HG03457 (cell line): Measurements from ENCODE around the gene SMG6.
"Not testable (repeated sequence)": the region's sequence is repeated elsewhere in the genome, so short reads cannot be mapped to it uniquely, and the experiment has no call there.

Source experiments
- ATAC-seq: cut with Tn5 transposase; IDR thresholded peaks from one replicate; pipeline ENCODE4 v1.9.1; 2021; ENCODE audit warnings: moderate number of reproducible peaks; ENCODE audit not compliant: unreplicated experiment

The SMG6 gene

DNA sequence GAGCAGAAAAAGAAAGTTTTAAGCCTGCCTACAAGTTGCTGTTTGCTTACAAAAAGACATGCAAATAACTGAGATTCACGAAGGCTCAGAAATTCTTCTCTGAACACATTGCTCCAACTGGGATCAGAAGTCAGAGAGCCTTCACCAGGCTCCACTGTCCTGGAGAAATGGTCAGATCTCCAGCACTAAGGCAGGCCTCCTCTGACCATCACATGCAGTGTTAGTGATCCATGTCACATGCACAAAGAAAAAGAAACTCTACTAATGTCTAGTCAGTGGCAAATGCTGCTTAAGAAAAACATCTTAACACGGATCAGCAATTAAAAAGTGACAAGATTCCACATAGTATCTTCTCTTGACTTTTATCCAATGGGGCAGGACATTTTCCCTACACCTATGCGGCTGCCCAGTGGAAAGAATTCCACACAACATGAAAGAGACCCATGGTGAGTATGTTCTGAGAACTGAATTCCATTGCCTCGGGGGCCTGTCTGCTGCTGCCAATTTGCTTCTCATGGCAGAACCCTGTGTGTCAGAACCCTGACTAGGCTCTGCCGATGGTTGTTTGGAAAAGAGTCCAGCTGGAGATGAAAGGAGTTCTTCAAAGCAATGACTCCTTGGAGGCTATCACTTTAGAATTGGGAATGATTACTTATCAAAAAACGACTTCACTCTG lies 152.1 kb downstream of the SMG6 start:
- no peak for ATAC-seq

DNA sequence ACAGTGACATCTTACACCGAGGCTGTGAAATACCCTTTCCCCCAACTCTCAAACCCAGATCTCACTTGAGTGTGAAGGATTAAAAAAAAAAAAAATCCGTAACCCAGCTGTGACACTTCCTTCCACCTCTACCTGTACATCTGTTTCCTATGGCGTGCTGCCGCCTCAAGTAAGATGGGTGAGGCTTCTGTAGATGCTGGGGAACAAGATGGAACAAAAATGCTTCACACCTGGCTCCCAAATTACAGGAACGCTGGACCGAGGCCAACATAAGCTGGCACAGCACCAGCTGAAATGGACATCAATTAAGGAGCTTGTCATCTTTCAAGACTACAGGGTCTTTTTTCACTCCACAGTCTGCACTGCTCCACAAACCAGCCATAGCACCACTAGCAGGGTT lies 152.8 kb downstream of the SMG6 start:
- ATAC-seq = no peak

DNA sequence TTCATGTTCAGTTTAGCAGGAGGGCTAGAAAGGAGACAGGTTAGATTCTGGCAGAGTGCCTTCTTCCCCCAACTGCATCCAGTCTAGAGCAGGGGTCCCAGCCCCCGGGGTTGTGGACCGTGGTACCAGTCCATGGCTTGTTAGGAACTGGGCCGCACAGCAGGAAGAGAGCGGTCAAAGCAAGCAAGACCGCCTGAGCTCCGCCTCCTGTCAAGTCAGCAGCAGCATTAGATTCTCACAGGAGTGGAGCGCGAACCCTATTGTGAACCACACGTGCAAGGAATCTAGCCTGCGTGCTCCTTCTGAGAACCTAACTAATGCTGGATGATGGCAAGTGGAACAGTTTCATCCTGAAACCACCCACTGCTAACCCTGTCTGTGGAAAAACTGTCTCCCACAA lies 153.7 kb downstream of the SMG6 start:
- ATAC-seq = no peak

- ATAC-seq = no peak
Measured at GRCh38 chr17:2146132-2146871, 157.3 kb downstream of the SMG6 start.

DNA sequence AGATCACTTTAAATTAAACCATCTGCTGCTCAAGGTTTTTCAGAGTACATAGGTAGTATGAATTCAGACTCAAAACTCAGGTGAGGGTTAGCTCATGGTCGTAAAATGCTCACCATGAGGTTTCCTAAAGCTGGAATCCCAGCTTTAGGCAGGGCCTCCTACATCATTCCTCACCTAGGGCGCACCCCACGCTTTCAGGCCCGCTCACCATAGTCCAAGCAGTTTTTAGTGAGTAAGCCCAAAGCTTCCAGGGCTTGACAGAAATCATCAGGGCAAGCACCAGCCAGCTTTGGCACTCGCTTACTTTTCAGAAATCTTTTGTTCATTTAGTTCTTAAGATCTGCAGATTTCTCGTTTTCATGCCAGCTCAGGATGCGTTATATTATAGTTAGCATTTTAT lies 158.9 kb downstream of the SMG6 start:
- no peak for ATAC-seq

GRCh38 chr17:2143332-2143731 lies 160.3 kb downstream of the SMG6 start:
- ATAC-seq = no peak

- ATAC-seq = not testable (repeated sequence)
Measured at GRCh38 chr17:2142682-2143081, 160.9 kb downstream of the SMG6 start.

DNA sequence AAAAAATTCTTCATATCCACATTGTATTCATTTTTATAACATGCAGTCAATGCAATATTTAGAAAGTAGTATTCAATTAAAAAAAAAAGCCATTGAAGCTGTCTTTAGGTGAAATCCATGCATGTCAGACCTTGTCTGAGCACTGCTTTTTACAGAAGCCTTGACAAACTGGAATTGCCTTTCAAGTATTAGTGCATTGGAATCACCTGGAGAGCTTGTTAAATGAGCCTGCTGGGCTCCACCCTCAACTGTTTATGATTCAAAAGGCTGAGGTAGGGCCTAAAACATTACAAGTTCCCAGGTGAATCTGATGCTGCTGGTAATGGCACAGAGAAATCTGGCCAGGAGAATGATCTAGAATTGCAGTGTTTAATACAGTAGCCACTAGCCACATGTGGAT lies 162.9 kb downstream of the SMG6 start:
- no peak for ATAC-seq

DNA sequence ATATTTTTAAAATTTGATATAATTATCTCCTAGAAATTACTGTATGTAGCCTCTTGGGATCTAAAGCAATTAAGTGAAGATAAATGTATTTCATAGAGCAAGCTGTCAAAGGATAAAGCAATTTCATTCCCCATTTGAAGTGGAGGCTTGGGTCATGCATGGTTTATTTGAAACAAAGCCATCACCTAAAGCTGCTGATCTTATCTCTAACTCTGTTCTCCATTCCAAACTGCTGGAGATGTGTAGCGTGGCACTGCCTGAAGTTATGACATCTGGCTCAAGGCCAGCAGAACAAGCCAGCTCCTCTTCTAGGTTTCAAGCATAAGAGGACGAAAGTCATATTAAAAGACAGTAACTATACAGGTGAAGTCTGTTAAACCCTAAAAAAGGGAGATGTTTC lies 164.8 kb downstream of the SMG6 start:
- no peak for ATAC-seq

DNA sequence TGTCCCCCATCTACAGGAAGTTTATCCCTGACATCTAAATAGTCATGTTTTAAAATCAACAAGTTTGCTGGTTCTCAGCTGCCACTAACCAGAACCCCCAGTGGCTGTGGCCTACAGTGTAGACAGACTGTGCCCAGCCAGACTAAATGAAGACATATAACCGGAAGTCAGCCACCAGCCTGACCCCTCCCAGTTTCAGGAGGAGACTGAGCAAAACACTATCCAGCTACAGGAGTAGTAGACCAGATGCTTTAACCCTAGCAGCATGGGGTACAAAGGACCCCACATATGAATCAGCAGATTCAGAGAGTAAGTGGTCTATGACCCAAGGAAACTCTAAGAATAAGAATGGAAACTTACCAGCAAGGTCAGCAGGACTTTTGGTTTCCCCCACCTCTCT lies 165.3 kb downstream of the SMG6 start:
- no peak for ATAC-seq

DNA sequence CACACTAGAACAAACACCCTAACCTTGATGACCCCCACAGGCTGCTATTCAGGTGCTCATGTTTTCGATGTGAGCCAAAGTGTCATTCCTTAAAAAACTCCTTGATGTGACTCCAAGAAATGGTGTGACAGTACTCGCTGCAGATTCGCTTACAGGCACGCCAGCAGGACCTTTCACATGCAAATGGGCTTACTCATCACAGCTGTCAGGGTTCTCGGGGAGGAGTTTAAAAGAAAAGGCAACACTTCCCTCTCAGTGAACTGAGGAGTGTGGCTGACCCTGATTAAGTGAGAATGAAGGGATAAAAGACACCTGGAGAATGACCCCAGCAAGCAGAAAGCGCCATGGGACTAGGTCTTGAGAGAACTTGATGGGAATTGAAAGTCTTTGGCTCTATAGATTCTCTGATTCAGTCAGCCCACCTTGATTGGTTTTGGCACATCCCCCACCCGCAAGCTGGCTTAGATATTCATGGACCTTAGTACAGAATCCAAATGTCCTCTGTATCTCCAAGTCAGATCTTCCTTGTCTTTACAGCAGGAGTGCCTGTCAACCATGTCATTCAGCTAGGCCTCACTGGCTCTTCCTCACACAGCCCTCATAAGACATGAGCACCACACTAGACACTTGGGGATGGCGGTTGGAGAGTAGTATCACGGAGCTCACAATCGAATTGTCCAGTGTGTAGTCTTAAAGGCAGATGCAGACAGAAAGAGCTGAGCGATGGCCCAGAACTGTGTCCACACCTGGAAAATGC lies 166.1 kb downstream of the SMG6 start:
- ATAC-seq = no peak

- no peak for ATAC-seq
Measured at GRCh38 chr17:2136241-2136640, 167.3 kb downstream of the SMG6 start.

DNA sequence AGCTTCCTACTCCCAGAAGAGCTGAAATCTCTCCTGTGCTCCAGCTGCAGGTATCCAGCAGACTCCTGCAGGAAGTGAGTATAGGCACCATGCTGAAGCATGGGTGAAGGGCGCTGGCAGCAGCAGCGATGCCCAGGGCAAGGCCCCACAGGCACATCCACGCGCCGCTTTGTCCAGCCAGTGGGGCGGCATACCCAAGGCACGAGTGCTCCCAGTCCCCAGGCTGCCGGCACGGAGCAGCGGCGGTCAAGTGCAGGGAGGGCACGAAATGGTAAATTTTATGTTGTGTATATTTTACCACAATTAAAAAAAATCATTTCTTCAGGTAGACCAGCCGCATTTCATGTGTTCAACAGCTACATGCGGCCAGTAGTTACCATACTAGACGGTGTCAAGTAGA lies 175.6 kb downstream of the SMG6 start:
- no peak for ATAC-seq

- no peak for ATAC-seq
Measured at GRCh38 chr17:2125013-2125535, 178.5 kb downstream of the SMG6 start.

DNA sequence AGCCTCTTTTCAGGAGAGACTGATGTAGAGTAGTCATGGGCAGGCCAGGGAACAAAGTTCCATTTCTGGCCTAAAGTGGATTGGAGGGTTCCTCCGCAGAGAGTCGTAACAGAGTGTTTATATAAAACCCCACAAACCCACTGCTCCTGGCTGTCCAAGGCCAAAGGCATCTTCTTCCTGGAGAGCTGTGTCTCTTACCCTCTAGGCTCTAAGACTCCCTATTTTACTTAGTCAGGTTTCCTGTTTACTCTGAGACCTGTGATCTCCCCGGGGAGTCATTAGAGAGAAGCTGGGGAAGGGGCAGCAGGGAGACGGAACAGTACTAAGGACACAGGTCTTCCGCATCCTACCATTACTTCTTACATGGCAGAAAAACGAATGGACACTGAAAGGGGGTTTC lies 179.2 kb downstream of the SMG6 start:
- no peak for ATAC-seq

- ATAC-seq = no peak
Measured at GRCh38 chr17:2123375-2124251, 180.0 kb downstream of the SMG6 start.

DNA sequence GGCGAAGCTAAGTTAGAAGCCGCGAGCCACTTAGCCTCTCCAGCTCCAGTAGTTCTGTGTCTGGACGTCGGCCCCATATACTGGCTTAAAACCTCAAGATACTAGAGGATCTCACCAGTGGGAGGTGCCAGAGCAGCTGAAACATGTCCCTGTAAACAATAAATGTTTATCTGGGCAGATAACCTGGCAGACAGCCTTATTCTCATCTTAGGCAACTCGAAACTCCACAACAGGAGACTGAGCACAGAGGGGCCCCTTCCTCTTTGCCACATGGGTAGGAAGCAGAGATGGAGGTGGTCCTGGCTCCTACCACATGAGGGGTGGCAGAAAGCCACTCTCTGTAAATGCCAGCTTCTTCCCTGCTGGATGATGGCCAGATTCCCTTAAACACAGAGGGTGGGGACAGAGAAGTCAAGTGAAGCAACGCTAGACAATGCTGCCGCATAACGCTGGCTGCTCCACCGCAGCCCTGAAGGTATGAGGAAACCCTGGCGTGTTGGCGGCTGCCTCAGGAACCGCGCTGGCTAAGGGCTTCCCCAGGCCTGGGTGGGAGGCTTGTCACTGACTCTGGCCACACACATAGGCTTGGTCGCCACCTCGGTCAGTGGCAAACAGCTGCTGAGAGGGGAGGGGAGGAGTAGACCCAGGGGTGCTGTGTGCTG lies 180.8 kb downstream of the SMG6 start:
- no peak for ATAC-seq

DNA sequence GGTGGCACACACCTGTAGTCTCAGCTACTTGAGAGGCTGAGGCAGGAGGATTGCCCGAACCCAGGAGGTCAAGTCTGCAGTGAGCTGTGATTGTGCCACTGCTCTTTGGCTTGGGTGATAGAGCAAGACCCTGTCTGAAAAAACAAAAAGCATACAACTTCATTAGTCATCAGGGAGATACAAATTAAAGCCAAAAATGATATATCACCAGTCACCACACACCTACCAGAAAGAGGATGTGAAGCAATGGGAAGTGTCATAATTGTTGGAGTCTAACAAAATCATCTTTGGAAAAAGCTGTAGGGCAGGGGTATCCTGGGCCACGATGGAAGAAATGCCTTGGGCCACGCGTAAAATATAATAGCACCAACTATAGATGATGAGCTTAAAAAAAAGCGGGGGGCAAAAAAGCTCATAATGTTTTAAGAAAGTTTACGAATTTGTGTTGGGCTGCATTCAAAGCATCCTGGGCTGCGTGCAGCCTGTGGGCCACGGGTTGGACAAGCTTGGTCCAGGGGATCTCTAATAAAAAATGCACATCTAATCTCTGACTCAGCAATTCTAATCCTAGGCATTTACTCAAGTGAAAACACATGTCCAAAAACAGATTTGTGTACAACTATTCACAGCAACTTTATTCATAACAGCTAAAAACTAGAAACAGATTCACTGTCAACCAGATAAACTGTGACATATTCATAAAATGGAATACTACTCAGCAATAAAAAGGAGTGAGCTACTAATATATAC lies 182.8 kb downstream of the SMG6 start:
- no peak for ATAC-seq

GRCh38 chr17:2113279-2113622 lies 190.3 kb downstream of the SMG6 start:
- no peak for ATAC-seq

DNA sequence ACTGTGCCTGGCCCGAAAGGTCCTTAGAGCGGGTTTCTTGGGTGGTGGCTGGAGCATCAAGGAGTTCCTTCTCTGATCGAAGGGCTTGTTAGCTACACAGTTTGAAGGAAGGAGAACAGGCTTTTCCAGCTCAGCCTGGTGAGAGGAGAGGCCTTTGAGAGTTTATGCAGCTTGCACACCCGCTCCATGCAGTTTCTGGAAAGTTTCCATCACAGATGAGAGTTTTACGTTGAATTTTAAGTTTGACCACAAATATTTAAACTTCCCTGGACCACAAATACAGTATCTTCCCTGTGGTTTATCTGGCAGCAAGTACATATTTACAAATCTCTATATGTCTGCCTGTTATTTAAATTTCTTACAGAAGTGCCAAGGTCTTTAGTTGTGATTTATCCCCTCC lies 191.9 kb downstream of the SMG6 start:
- no peak for ATAC-seq
